WTC11 (cell line): ENCODE data around the gene ABCA5. TPM values are rescaled to one million over a fixed set of nuclear protein-coding genes. Genes with fewer than 3 reads are reported as not detected.

Experiments
- ATAC-seq: fragments of 200-7000 bp; cut with Tn5 transposase; 2 replicates; pipeline ENCODE4 v1.10.0; 2021; ENCODE audit warnings: mild to moderate bottlenecking, moderate library complexity
- CTCF ChIA-PET: fragments of 300-600 bp; sonication (Branson Sonifier 250); formaldehyde crosslinking; loops from one replicate; lab custom pipeline; 2021; ENCODE audit warnings: antibody characterized with exemption; lab: Charles Lee
- POLR2A ChIA-PET: fragments of 350-600 bp; sonication (Branson Sonifier 250); formaldehyde crosslinking; loops from one replicate; lab custom pipeline; 2021; ENCODE audit warnings: antibody characterized with exemption; lab: Charles Lee
- DNase-seq: peaks from one replicate; pipeline ENCODE4 v3.0.0; 2021; ENCODE audit warnings: low spot score
- H3K27ac Mint-ChIP-seq: 2 replicates; pipeline ENCODE4 v1.8.0; 2021; ENCODE audit warnings: mixed read lengths
- H3K27me3 Mint-ChIP-seq: 2 replicates; pipeline ENCODE4 v1.8.0; 2021; ENCODE audit warnings: low read depth, mild to moderate bottlenecking, moderate library complexity, mixed read lengths
- H3K36me3 Mint-ChIP-seq: 2 replicates; pipeline ENCODE4 v1.8.0; 2021; ENCODE audit warnings: mixed read lengths
- H3K4me1 Mint-ChIP-seq: 2 replicates; pipeline ENCODE4 v1.8.0; 2022; ENCODE audit warnings: mixed read lengths
- H3K4me3 Mint-ChIP-seq: 2 replicates; pipeline ENCODE4 v1.8.0; 2021; ENCODE audit warnings: mild to moderate bottlenecking, moderate library complexity, mixed read lengths
- H3K9me3 Mint-ChIP-seq: 2 replicates; pipeline ENCODE4 v1.8.0; 2021; ENCODE audit warnings: mixed read lengths
- ERG ChIP-seq: fragments of 250-450 bp; sonication (Bioruptor Pico); IDR thresholded peaks from 2 replicates; pipeline ENCODE4 v1.8.0; 2021; ENCODE audit warnings: mild to moderate bottlenecking
- ETV6 ChIP-seq: sonication (generic); formaldehyde crosslinking; IDR thresholded peaks from 2 replicates; pipeline ENCODE4 v1.8.1; 2022; ENCODE audit warnings: mild to moderate bottlenecking, missing genetic modification reagents
- FOXP4 ChIP-seq: sonication (generic); formaldehyde crosslinking; IDR thresholded peaks from 2 replicates; pipeline ENCODE4 v1.8.0; 2022; ENCODE audit warnings: mild to moderate bottlenecking, missing genetic modification reagents
- USF1 ChIP-seq: sonication (generic); formaldehyde crosslinking; IDR thresholded peaks from 2 replicates; pipeline ENCODE4 v1.8.0; 2022; ENCODE audit warnings: mild to moderate bottlenecking, missing genetic modification reagents
- ZNF532 ChIP-seq: fragments of 250-450 bp; sonication (Bioruptor Pico); IDR thresholded peaks from 2 replicates; pipeline ENCODE4 v1.9.0; 2021; ENCODE audit warnings: mild to moderate bottlenecking, borderline replicate concordance
- total RNA-seq: library from RNA; stranded (reverse); gene quantifications from 3 replicates; pipeline ENCODE4 v1.2.3, GENCODE V29; 2021
- TF ChIP-seq, protein P1 (sequence below): sonication (generic); formaldehyde crosslinking; IDR thresholded peaks from 2 replicates; pipeline ENCODE4 v1.8.1; 2023; ENCODE audit warnings: mild to moderate bottlenecking, missing genetic modification reagents, moderate library complexity
- TF ChIP-seq, protein P2 (sequence below): sonication (generic); formaldehyde crosslinking; IDR thresholded peaks from 2 replicates; pipeline ENCODE4 v1.8.1; 2022; ENCODE audit warnings: low read depth, missing genetic modification reagents, borderline replicate concordance

Gene ABCA5
- total RNA-seq, 1 experiment from 2014 or later, result 1.8 TPM

- peak; percentile 98 for ATAC-seq
These were observed 32.0 kb upstream of the ABCA5 start for GRCh38 chr17:69358688-69359596.

GRCh38 chr17:69357701-69358100 is 30.8 kb upstream of the ABCA5 start:
- H3K36me3 Mint-ChIP-seq, result no peaks in the 10 kb centered on the region
- H3K9me3 Mint-ChIP-seq, result no peaks in the 10 kb centered on the region
- ChIA-PET POLR2A (no interaction called here), CTCF (interaction anchor here (1.6 to 2.9 kb wide), 4 partner anchors 33 to 168 kb away, joined by 5 to 31 read pairs (median 12); no protein-coding TSS in a partner anchor)
- H3K4me1 Mint-ChIP-seq, result peaks cover 18% of the 10 kb centered on the region
- no peak overlapping the region for H3K27ac Mint-ChIP-seq
- TF ChIP-seq FOXP4, result no peak
- no peak for TF ChIP-seq ERG (CRISPR knock-in tag)
- H3K4me3 Mint-ChIP-seq, result no peak overlapping the region
- DNase-seq (no peak), ATAC-seq (peak; percentile 36; the same call in 1 of the 2 replicates)
- H3K27me3 Mint-ChIP-seq, result no peaks in the 10 kb centered on the region

More at GRCh38 chr17:69358688-69359596, 32.0 kb upstream of the ABCA5 start:
- peak; percentile 55 for DNase-seq
- peak; percentile 31; the same call in 1 of the 2 replicates for TF ChIP-seq ETV6
- TF ChIP-seq ZNF532 (CRISPR knock-in tag), result no peak
- TF ChIP-seq, protein P1, sequence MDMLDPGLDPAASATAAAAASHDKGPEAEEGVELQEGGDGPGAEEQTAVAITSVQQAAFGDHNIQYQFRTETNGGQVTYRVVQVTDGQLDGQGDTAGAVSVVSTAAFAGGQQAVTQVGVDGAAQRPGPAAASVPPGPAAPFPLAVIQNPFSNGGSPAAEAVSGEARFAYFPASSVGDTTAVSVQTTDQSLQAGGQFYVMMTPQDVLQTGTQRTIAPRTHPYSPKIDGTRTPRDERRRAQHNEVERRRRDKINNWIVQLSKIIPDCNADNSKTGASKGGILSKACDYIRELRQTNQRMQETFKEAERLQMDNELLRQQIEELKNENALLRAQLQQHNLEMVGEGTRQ (CRISPR knock-in tag), result peak; percentile 72
- TF ChIP-seq, protein P2, sequence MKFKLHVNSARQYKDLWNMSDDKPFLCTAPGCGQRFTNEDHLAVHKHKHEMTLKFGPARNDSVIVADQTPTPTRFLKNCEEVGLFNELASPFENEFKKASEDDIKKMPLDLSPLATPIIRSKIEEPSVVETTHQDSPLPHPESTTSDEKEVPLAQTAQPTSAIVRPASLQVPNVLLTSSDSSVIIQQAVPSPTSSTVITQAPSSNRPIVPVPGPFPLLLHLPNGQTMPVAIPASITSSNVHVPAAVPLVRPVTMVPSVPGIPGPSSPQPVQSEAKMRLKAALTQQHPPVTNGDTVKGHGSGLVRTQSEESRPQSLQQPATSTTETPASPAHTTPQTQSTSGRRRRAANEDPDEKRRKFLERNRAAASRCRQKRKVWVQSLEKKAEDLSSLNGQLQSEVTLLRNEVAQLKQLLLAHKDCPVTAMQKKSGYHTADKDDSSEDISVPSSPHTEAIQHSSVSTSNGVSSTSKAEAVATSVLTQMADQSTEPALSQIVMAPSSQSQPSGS (CRISPR knock-in tag), result no peak
- TF ChIP-seq USF1 (CRISPR knock-in tag), result peak; percentile 62
- CTCF ChIA-PET, result interaction anchor here (0.6 to 2.9 kb wide), 20 partner anchors 8 to 188 kb away, joined by 3 to 31 read pairs (median 4); partner anchors contain the start of gene ABCA5
- Mint-ChIP-seq H3K4me1 (peaks cover 18% of the 10 kb centered on the region), H3K27me3 (no peaks in the 10 kb centered on the region), H3K27ac (no peak overlapping the region), H3K4me3 (no peak overlapping the region), H3K9me3 (no peaks in the 10 kb centered on the region), H3K36me3 (no peaks in the 10 kb centered on the region)
- POLR2A ChIA-PET, result interaction anchor here (0.7 to 1.1 kb wide), 2 partner anchors 44 to 202 kb away, joined by 3 read pairs; no protein-coding TSS in a partner anchor
